Uterus (tissue), 4 donors: Measurements from ENCODE around the gene UVRAG. TPM values are rescaled to one million over a fixed set of nuclear protein-coding genes. Genes with fewer than 3 reads are reported as not detected.

ENCODE experiments used
- DNase-seq, 2 donors: peaks; one replicate each; pipeline ENCODE4 v3.0.0-alpha.2; 2019 to 2020
- H3K27ac ChIP-seq, 2 donors: fragments of 200-600 bp; sonication (generic); 1 replicate in 1 of 2; 2 replicates in 1 of 2; pipeline ENCODE4 v1.5.1; 2016 to 2018
- H3K27me3 ChIP-seq, 2 donors: fragments of 200-600 bp; sonication (generic); one replicate each; pipeline ENCODE4 v1.5.1; 2018 to 2019; ENCODE audit warnings: control low read depth in 1 of 2
- H3K36me3 ChIP-seq, 2 donors: fragments of 200-600 bp; sonication (generic); one replicate each; pipeline ENCODE4 v1.5.1; 2019; ENCODE audit warnings: control low read depth in 1 of 2
- H3K4me1 ChIP-seq, 2 donors: fragments of 200-600 bp; sonication (generic); one replicate each; pipeline ENCODE4 v1.5.1; 2018 to 2019; ENCODE audit warnings: control low read depth in 1 of 2
- H3K4me3 ChIP-seq, 2 donors: fragments of 200-600 bp; sonication (generic); 1 replicate in 1 of 2; 2 replicates in 1 of 2; pipeline ENCODE4 v1.5.1; 2018 to 2019; ENCODE audit warnings: mild to moderate bottlenecking in 1 of 2
- H3K9me3 ChIP-seq, 2 donors: fragments of 200-600 bp; sonication (generic); one replicate each; pipeline ENCODE4 v1.5.1; 2019; ENCODE audit warnings: control low read depth in 1 of 2
- POLR2A ChIP-seq, 2 donors: fragments of 450-650 bp; IDR thresholded peaks; one replicate each; pipeline ENCODE4 v1.6.1; 2016; ENCODE audit warnings: antibody characterized with exemption in 2 of 2, mild to moderate bottlenecking in 1 of 2, moderate library complexity in 1 of 2
- intact Hi-C: fragments of 100-400 bp; cut with DNase I; formaldehyde crosslinking; loops from one replicate; pipeline ENCODE4 v1.15.1; 2023; ENCODE audit warnings: low total_unique reads
- total RNA-seq, 4 donors: library from RNA; depleted of rRNA in 3 of 4; stranded (reverse); fragments of >200 nt in 3 of 4; gene quantifications; one replicate each; pipeline versions ENCODE4 v1.1.0 to v1.2.4, GENCODE V29; 2014 to 2023
- TF ChIP-seq, protein P1 (sequence below), 4 experiments: fragments of 200-600 bp in 2 of 4; fragments of 450-650 bp in 2 of 4; sonication (generic) in 2 of 4; IDR thresholded peaks; one replicate each; pipeline ENCODE4 v1.5.1; 2016 to 2019; ENCODE audit warnings: antibody characterized with exemption in 4 of 4, mild to moderate bottlenecking in 2 of 4, moderate library complexity in 1 of 4
- donor health status: DM: yes; HTN: yes; CAD: no.

Gene UVRAG
- total RNA-seq, 4 donors from 2014 or later: 14.9 to 42.9 (median 26.4) TPM

GRCh38 chr11:75896843-75897419, 81.9 kb downstream of the UVRAG start:
- no peak for TF ChIP-seq POLR2A (IDR thresholded peaks at IDR 0.05)
- TF ChIP-seq, protein P1, sequence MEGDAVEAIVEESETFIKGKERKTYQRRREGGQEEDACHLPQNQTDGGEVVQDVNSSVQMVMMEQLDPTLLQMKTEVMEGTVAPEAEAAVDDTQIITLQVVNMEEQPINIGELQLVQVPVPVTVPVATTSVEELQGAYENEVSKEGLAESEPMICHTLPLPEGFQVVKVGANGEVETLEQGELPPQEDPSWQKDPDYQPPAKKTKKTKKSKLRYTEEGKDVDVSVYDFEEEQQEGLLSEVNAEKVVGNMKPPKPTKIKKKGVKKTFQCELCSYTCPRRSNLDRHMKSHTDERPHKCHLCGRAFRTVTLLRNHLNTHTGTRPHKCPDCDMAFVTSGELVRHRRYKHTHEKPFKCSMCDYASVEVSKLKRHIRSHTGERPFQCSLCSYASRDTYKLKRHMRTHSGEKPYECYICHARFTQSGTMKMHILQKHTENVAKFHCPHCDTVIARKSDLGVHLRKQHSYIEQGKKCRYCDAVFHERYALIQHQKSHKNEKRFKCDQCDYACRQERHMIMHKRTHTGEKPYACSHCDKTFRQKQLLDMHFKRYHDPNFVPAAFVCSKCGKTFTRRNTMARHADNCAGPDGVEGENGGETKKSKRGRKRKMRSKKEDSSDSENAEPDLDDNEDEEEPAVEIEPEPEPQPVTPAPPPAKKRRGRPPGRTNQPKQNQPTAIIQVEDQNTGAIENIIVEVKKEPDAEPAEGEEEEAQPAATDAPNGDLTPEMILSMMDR (IDR thresholded peaks at IDR 0.05): peak; percentile 64 to 83 (median 70)
- Histone ChIP-seq H3K27me3 (no peaks in the 10 kb centered on the region), H3K4me3 (no peak overlapping the region), H3K9me3 (no peaks in the 10 kb centered on the region), H3K27ac (no peak overlapping the region), H3K36me3 (no peaks in the 10 kb centered on the region), H3K4me1 (no peaks in the 10 kb centered on the region)
- intact Hi-C loops: loop anchor here (5.0 kb wide), 2 partner anchors 310 to 425 kb away; partner anchors contain the start of gene WNT11
- DNase-seq: no peak

GRCh38 chr11:75898871-75899270, 83.9 kb downstream of the UVRAG start:
- H3K27ac ChIP-seq: no peak overlapping the region
- no peaks in the 10 kb centered on the region for H3K36me3 ChIP-seq
- no peaks in the 10 kb centered on the region for H3K9me3 ChIP-seq
- intact Hi-C loops: loop anchor here (5.0 kb wide), 2 partner anchors 308 to 423 kb away; partner anchors contain the start of gene WNT11
- no peaks in the 10 kb centered on the region for H3K27me3 ChIP-seq
- H3K4me1 ChIP-seq: no peaks in the 10 kb centered on the region
- TF ChIP-seq, protein P1 (IDR thresholded peaks at IDR 0.05): no peak
- no peak for TF ChIP-seq POLR2A (IDR thresholded peaks at IDR 0.05)
- DNase-seq: no peak
- H3K4me3 ChIP-seq: no peak overlapping the region

DNA sequence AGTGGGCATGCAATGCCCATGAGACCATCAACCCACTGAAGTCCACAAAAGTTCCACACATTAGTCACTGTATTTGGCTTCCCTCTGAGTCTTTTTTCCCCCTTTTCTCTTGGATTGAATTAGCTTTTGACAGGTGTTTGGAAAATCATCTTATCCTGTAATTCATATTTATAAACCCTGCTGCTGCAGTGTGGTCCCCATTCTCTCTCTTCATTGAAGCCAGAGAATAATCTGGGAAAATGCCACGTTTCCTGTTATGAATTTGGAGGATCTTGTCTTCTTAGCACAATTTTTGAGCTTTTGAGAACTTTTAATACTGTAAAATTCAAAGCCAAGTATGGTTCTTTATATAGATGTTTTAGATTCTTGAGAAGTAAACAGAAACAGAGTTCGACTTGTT, 84.8 kb downstream of the UVRAG start:
- Histone ChIP-seq H3K9me3 (no peaks in the 10 kb centered on the region), H3K27me3 (no peaks in the 10 kb centered on the region), H3K36me3 (no peaks in the 10 kb centered on the region), H3K4me1 (no peaks in the 10 kb centered on the region), H3K27ac (no peak overlapping the region), H3K4me3 (no peak overlapping the region)
- intact Hi-C loops: loop anchor here (5.0 kb wide), 2 partner anchors 307 to 422 kb away; partner anchors contain the start of gene WNT11
- TF ChIP-seq, protein P1 (IDR thresholded peaks at IDR 0.05): no peak
- no peak for TF ChIP-seq POLR2A (IDR thresholded peaks at IDR 0.05)
- DNase-seq: no peak

DNA sequence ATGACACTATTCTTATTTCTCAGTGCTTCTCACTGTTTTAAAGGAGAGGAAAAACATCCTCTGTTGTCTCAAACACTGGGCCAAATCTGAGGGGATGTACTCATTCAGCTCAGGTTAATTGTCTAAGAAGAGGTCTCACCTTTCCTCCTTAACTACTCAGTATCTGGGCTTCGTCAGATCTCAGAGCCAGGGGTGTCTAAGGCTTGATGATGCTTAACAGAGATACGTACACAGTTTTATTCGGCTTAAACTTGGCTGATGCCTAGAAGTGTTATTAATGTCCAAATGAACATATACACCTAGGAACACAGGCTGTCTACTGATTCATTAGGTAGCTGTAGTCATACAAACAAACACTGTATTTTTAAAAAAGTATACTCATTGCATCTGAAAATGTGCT, 85.8 kb downstream of the UVRAG start:
- Histone ChIP-seq H3K9me3 (no peaks in the 10 kb centered on the region), H3K4me3 (no peak overlapping the region), H3K27me3 (no peaks in the 10 kb centered on the region), H3K36me3 (no peaks in the 10 kb centered on the region), H3K4me1 (no peaks in the 10 kb centered on the region), H3K27ac (no peak overlapping the region)
- intact Hi-C loops: no loop called here
- TF ChIP-seq POLR2A (IDR thresholded peaks at IDR 0.05): no peak
- TF ChIP-seq, protein P1 (IDR thresholded peaks at IDR 0.05): no peak
- DNase-seq: no peak

- Histone ChIP-seq H3K4me3 (no peak overlapping the region), H3K9me3 (no peaks in the 10 kb centered on the region), H3K4me1 (no peaks in the 10 kb centered on the region), H3K27me3 (no peaks in the 10 kb centered on the region), H3K27ac (no peak overlapping the region), H3K36me3 (no peaks in the 10 kb centered on the region)
- intact Hi-C loops: no loop called here
- TF ChIP-seq, protein P1 (IDR thresholded peaks at IDR 0.05): no peak
- TF ChIP-seq POLR2A (IDR thresholded peaks at IDR 0.05): no peak
- no peak for DNase-seq
Measured at GRCh38 chr11:75902631-75903030, 87.6 kb downstream of the UVRAG start.
